Measurements from ENCODE around the gene ARID3A.

DNA sequence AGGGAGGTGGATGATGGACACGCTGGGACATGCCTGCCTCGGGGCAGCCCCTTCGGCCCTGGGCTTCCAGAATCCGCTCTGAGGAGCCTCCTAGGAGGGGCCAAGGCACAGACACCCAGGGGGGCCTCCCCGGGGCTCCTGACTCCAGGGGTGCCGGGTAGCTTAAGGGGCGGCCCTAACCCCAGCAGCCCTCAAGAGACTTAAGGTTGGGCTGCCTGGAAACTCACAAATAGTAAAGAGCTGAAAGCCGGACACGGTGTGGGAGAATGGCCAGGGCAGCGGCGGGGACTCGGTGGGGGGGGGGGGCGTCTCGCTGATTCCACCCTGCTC is 7.7 kb downstream of the ARID3A start:
- TF ChIP-seq, protein P1, sequence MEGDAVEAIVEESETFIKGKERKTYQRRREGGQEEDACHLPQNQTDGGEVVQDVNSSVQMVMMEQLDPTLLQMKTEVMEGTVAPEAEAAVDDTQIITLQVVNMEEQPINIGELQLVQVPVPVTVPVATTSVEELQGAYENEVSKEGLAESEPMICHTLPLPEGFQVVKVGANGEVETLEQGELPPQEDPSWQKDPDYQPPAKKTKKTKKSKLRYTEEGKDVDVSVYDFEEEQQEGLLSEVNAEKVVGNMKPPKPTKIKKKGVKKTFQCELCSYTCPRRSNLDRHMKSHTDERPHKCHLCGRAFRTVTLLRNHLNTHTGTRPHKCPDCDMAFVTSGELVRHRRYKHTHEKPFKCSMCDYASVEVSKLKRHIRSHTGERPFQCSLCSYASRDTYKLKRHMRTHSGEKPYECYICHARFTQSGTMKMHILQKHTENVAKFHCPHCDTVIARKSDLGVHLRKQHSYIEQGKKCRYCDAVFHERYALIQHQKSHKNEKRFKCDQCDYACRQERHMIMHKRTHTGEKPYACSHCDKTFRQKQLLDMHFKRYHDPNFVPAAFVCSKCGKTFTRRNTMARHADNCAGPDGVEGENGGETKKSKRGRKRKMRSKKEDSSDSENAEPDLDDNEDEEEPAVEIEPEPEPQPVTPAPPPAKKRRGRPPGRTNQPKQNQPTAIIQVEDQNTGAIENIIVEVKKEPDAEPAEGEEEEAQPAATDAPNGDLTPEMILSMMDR (conservative IDR thresholded peaks at IDR 0.05; ENCODE audit: low read depth, low read length) = no peak
- TF ChIP-seq, protein P2, sequence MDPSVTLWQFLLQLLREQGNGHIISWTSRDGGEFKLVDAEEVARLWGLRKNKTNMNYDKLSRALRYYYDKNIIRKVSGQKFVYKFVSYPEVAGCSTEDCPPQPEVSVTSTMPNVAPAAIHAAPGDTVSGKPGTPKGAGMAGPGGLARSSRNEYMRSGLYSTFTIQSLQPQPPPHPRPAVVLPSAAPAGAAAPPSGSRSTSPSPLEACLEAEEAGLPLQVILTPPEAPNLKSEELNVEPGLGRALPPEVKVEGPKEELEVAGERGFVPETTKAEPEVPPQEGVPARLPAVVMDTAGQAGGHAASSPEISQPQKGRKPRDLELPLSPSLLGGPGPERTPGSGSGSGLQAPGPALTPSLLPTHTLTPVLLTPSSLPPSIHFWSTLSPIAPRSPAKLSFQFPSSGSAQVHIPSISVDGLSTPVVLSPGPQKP (IDR thresholded peaks at IDR 0.05; ENCODE audit: borderline replicate concordance, low read depth, low read length) = no peak
- no peak for TF ChIP-seq RFX5 (IDR thresholded peaks at IDR 0.05; ENCODE audit: low read depth, low read length)
- TF ChIP-seq, protein P3, sequence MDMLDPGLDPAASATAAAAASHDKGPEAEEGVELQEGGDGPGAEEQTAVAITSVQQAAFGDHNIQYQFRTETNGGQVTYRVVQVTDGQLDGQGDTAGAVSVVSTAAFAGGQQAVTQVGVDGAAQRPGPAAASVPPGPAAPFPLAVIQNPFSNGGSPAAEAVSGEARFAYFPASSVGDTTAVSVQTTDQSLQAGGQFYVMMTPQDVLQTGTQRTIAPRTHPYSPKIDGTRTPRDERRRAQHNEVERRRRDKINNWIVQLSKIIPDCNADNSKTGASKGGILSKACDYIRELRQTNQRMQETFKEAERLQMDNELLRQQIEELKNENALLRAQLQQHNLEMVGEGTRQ (IDR thresholded peaks at IDR 0.05; ENCODE audit: low read depth, low read length) = no peak
- TF ChIP-seq MAZ (IDR thresholded peaks at IDR 0.05; ENCODE audit: borderline replicate concordance, low read depth, low read length) = no peak
- TF ChIP-seq MAFK (IDR thresholded peaks at IDR 0.05; ENCODE audit: low read depth, low read length) = no peak
- no peak for TF ChIP-seq SMC3 (IDR thresholded peaks at IDR 0.05; ENCODE audit: low read depth, low read length)
- TF ChIP-seq RCOR1 (IDR thresholded peaks at IDR 0.05; ENCODE audit: insufficient replicate concordance, low read length) = no peak
- TF ChIP-seq RAD21 (IDR thresholded peaks at IDR 0.05; ENCODE audit: low read length) = no peak
- no peak for TF ChIP-seq CEBPB (IDR thresholded peaks at IDR 0.05; ENCODE audit: low read depth, low read length)
- no peak for TF ChIP-seq MXI1 (IDR thresholded peaks at IDR 0.05; ENCODE audit: borderline replicate concordance, low read depth, low read length)
- TF ChIP-seq POLR2A (IDR thresholded peaks at IDR 0.05; ENCODE audit: low read depth, low read length) = no peak
- no peak for TF ChIP-seq BHLHE40 (IDR thresholded peaks at IDR 0.05; ENCODE audit: low read depth, low read length)
- TF ChIP-seq NFE2L2 (IDR thresholded peaks at IDR 0.05; ENCODE audit: low read depth, low read length) = no peak

Measured in IMR-90 (cell line).